Mucosa of descending colon (tissue), 3 donors: ENCODE measurements around the gene DOCK4. TPM values are rescaled to one million over a fixed set of nuclear protein-coding genes. Genes with fewer than 3 reads are reported as not detected.

Experiments used
- ATAC-seq: fragments of 200-7000 bp; cut with Tn5 transposase; one replicate; pipeline ENCODE4 v1.9.1; 2020; ENCODE audit warnings: mild to moderate bottlenecking, moderate library complexity
- DNase-seq, 3 donors: peaks; one replicate each; pipeline ENCODE4 v3.0.0-alpha.2; 2020
- H3K36me3 ChIP-seq: fragments of 200-600 bp; one replicate; pipeline ENCODE4 v1.8.0; 2021; ENCODE audit warnings: low read depth, mild to moderate bottlenecking
- H3K4me1 ChIP-seq: fragments of 200-600 bp; one replicate; pipeline ENCODE4 v1.8.0; 2021; ENCODE audit warnings: low read depth, mild to moderate bottlenecking
- H3K4me3 ChIP-seq: fragments of 200-600 bp; one replicate; pipeline ENCODE4 v1.8.0; 2021; ENCODE audit warnings: mild to moderate bottlenecking
- H3K9me3 ChIP-seq: fragments of 200-600 bp; one replicate; pipeline ENCODE4 v1.8.0; 2021; ENCODE audit warnings: mild to moderate bottlenecking
- CTCF ChIP-seq: fragments of 200-600 bp; IDR thresholded peaks from one replicate; pipeline ENCODE4 v1.8.0; 2022; ENCODE audit warnings: antibody characterized with exemption, mild to moderate bottlenecking
- intact Hi-C, 2 donors: fragments of 100-400 bp; cut with DNase I in 1 of 2; cut with micrococcal nuclease in 1 of 2; formaldehyde crosslinking; loops; one replicate each; pipeline versions ENCODE4 v1.11.0 to v1.11.1; 2022; cut with DNase I, micrococcal nuclease
- total RNA-seq, 3 donors: library from RNA; stranded (reverse); fragmentation: NEBNext Ultra II Directional in 2 of 3; extraction: Animal tissue kit (Norgen Biotek cat#: 25700) in 2 of 3; gene quantifications; one replicate each; pipeline versions ENCODE4 v1.2.1 to v1.2.4, GENCODE V29; 2021 to 2023
- donor health status: DM: no; HTN: no; CAD: no; lungs with moderate emphysema.
- donor health status: DM: no; HTN: no; CAD: no.
- donor health status: DM: no; HTN: yes; CAD: no.

Gene DOCK4
- total RNA-seq, 3 donors from 2014 or later, result 9.2 to 18.4 (median 12.7) TPM

- Histone ChIP-seq H3K36me3 (no peaks in the 10 kb centered on the region), H3K9me3 (no peaks in the 10 kb centered on the region), H3K4me1 (no peaks in the 10 kb centered on the region), H3K4me3 (no peak overlapping the region)
- intact Hi-C loops, result no loop called here
- TF ChIP-seq CTCF, result no peak
- DNase-seq, result no peak
- ATAC-seq, result no peak
Measured at GRCh38 chr7:112083776-112084355, 122.3 kb downstream of the DOCK4 start.

- ATAC-seq (no peak), DNase-seq (no peak)
- Histone ChIP-seq H3K4me1 (no peaks in the 10 kb centered on the region), H3K4me3 (no peak overlapping the region), H3K9me3 (no peaks in the 10 kb centered on the region), H3K36me3 (no peaks in the 10 kb centered on the region)
- intact Hi-C loops, result no loop called here
- no peak for TF ChIP-seq CTCF
Measured at GRCh38 chr7:112082306-112082705, 123.9 kb downstream of the DOCK4 start.

- peak; percentile 30 for ATAC-seq
- no peak for DNase-seq
Measured at GRCh38 chr7:112081778-112082177, 124.4 kb downstream of the DOCK4 start.

GRCh38 chr7:112080978-112081377 lies 125.2 kb downstream of the DOCK4 start:
- TF ChIP-seq CTCF, result no peak
- DNase-seq (peak in 1 of 3 donors; percentile 26), ATAC-seq (peak; percentile 48)
- Histone ChIP-seq H3K36me3 (no peaks in the 10 kb centered on the region), H3K4me1 (no peaks in the 10 kb centered on the region), H3K9me3 (no peaks in the 10 kb centered on the region), H3K4me3 (no peak overlapping the region)
- intact Hi-C loops, result no loop called here

More at GRCh38 chr7:112081778-112082177, 124.4 kb downstream of the DOCK4 start:
- no peak overlapping the region for H3K4me3 ChIP-seq
- H3K9me3 ChIP-seq, result no peaks in the 10 kb centered on the region
- H3K4me1 ChIP-seq, result no peaks in the 10 kb centered on the region
- intact Hi-C loops, result no loop called here
- no peak for TF ChIP-seq CTCF
- H3K36me3 ChIP-seq, result no peaks in the 10 kb centered on the region

GRCh38 chr7:112080441-112080840 lies 125.8 kb downstream of the DOCK4 start:
- Histone ChIP-seq H3K36me3 (no peaks in the 10 kb centered on the region), H3K4me1 (no peaks in the 10 kb centered on the region), H3K9me3 (no peaks in the 10 kb centered on the region), H3K4me3 (no peak overlapping the region)
- ATAC-seq, result peak; percentile 58
- peak in 1 of 3 donors; percentile 17 for DNase-seq
- intact Hi-C loops, result no loop called here
- TF ChIP-seq CTCF, result no peak

- no peaks in the 10 kb centered on the region for H3K9me3 ChIP-seq
- H3K4me3 ChIP-seq, result no peak overlapping the region
- no peaks in the 10 kb centered on the region for H3K4me1 ChIP-seq
- ATAC-seq (no peak), DNase-seq (no peak)
- TF ChIP-seq CTCF, result no peak
- no peaks in the 10 kb centered on the region for H3K36me3 ChIP-seq
- intact Hi-C loops, result no loop called here
Measured at GRCh38 chr7:112079673-112080072, 126.5 kb downstream of the DOCK4 start.
